CD14-positive monocyte (primary cell): ENCODE data around the gene VPS37B. TPM values are rescaled to one million over a fixed set of nuclear protein-coding genes. Genes with fewer than 3 reads are reported as not detected.

Source experiments
- DNase-seq, 3 donors: peaks; one replicate each; pipeline ENCODE4 v3.0.0-alpha.2; 2011 to 2022
- H2AFZ ChIP-seq: 2 replicates; pipeline ENCODE4 v1.6.0; 2012; ENCODE audit warnings: mild to moderate bottlenecking, low read depth, low read length, inconsistent platforms; ENCODE audit not compliant: insufficient read depth, poor library complexity, severe bottlenecking
- H3K27ac ChIP-seq, 2 donors: 1 replicate in 1 of 2; 2 replicates in 1 of 2; pipeline ENCODE4 v1.5.1; 2012 to 2013; ENCODE audit warnings: low read length in 2 of 2, control low read depth in 1 of 2, inconsistent platforms in 1 of 2, low read depth in 1 of 2, mild to moderate bottlenecking in 1 of 2
- H3K27me3 ChIP-seq, 2 donors: one replicate each; pipeline versions ENCODE4 v1.6.0 to v1.6.1; 2011 to 2013; ENCODE audit warnings: low read length in 2 of 2; ENCODE audit not compliant: control insufficient read depth in 2 of 2, insufficient read depth in 2 of 2
- H3K36me3 ChIP-seq, 2 donors: replicated peaks in 1 of 2; 1 replicate in 1 of 2; 2 replicates in 1 of 2; pipeline versions ENCODE4 v1.5.1 to v1.6.1; 2012 to 2013; ENCODE audit warnings: low read length in 2 of 2, control low read depth in 1 of 2, inconsistent platforms in 1 of 2, mild to moderate bottlenecking in 1 of 2; ENCODE audit not compliant: insufficient read depth in 2 of 2, control insufficient read depth in 1 of 2
- H3K4me1 ChIP-seq, 2 donors: 1 replicate in 1 of 2; 2 replicates in 1 of 2; pipeline versions ENCODE4 v1.5.1 to v1.6.1; 2012 to 2013; ENCODE audit warnings: low read length in 2 of 2, control low read depth in 1 of 2, inconsistent platforms in 1 of 2, mild to moderate bottlenecking in 1 of 2, moderate library complexity in 1 of 2; ENCODE audit not compliant: insufficient read depth in 2 of 2, control insufficient read depth in 1 of 2
- H3K4me2 ChIP-seq: replicated peaks from 2 replicates; pipeline ENCODE3; 2012; ENCODE audit warnings: low read length, moderate library complexity, mild to moderate bottlenecking; ENCODE audit not compliant: poor library complexity, severe bottlenecking; ENCODE audit errors: extremely low read depth
- H3K4me3 ChIP-seq, 3 experiments: fragments of 200-600 bp in 1 of 3; sonication (generic) in 1 of 3; replicated peaks in 1 of 3; 1 replicate in 2 of 3; 2 replicates in 1 of 3; pipeline ENCODE4 v1.5.1; 2011 to 2013; ENCODE audit warnings: low read length in 3 of 3, mild to moderate bottlenecking in 3 of 3, control low read depth in 2 of 3, low read depth in 2 of 3, inconsistent platforms in 1 of 3, moderate library complexity in 1 of 3
- H3K79me2 ChIP-seq: 2 replicates; pipeline ENCODE4 v1.6.0; 2012; ENCODE audit warnings: mild to moderate bottlenecking, control low read depth, inconsistent platforms, low read length, moderate library complexity; ENCODE audit not compliant: insufficient read depth
- H3K9ac ChIP-seq: 2 replicates; pipeline ENCODE4 v1.6.0; 2017; ENCODE audit warnings: low read length, mild to moderate bottlenecking; ENCODE audit not compliant: insufficient read depth, poor library complexity, severe bottlenecking
- H3K9me3 ChIP-seq, 2 donors: replicated peaks in 1 of 2; 1 replicate in 1 of 2; 2 replicates in 1 of 2; pipeline versions ENCODE4 v1.5.1 to v1.6.1; 2012 to 2013; ENCODE audit warnings: low read length in 2 of 2, control low read depth in 1 of 2; ENCODE audit not compliant: control insufficient read depth in 1 of 2, insufficient read depth in 1 of 2
- H4K20me1 ChIP-seq: 2 replicates; pipeline ENCODE4 v1.6.0; 2012; ENCODE audit warnings: mild to moderate bottlenecking, low read length, control low read depth, moderate library complexity; ENCODE audit not compliant: insufficient read depth
- H3K27ac Mint-ChIP-seq, 7 donors: one replicate each; pipeline ENCODE4 v1.8.0; 2020; ENCODE audit warnings: mild to moderate bottlenecking in 7 of 7, mixed read lengths in 7 of 7, moderate library complexity in 6 of 7, inconsistent platforms in 2 of 7
- H3K27me3 Mint-ChIP-seq, 3 donors: one replicate each; pipeline ENCODE4 v1.8.0; 2021 to 2022; ENCODE audit warnings: low read depth in 3 of 3, mild to moderate bottlenecking in 3 of 3, mixed read lengths in 3 of 3, moderate library complexity in 3 of 3, inconsistent platforms in 1 of 3
- H3K36me3 Mint-ChIP-seq, 2 donors: one replicate each; pipeline ENCODE4 v1.8.0; 2020; ENCODE audit warnings: mixed read lengths in 2 of 2, inconsistent platforms in 1 of 2, mild to moderate bottlenecking in 1 of 2
- H3K4me1 Mint-ChIP-seq: one replicate; pipeline ENCODE4 v1.8.0; 2020; ENCODE audit warnings: mild to moderate bottlenecking, mixed read lengths
- H3K4me3 Mint-ChIP-seq, 2 donors: one replicate each; pipeline ENCODE4 v1.8.0; 2020; ENCODE audit warnings: mild to moderate bottlenecking in 2 of 2, mixed read lengths in 2 of 2, moderate library complexity in 1 of 2
- H3K9me3 Mint-ChIP-seq, 7 donors: one replicate each; pipeline ENCODE4 v1.8.0; 2020 to 2022; ENCODE audit warnings: mixed read lengths in 7 of 7, mild to moderate bottlenecking in 6 of 7, moderate library complexity in 6 of 7, inconsistent platforms in 2 of 7
- WGBS: methylation state at CpG from one replicate; pipeline ENCODE4 v1.1.5; 2013; ENCODE audit warnings: missing lambda C conversion rate; ENCODE audit not compliant: insufficient coverage; 5-methylcytosine and 5-hydroxymethylcytosine counted together
- intact Hi-C, 2 donors: fragments of 100-400 bp; cut with micrococcal nuclease; formaldehyde crosslinking; loops; one replicate each; pipeline versions ENCODE4 v1.15.0 to v1.15.1; 2023
- polyA plus RNA-seq, 3 donors: library from polyadenylated mRNA; depleted of rRNA in 1 of 3; unstranded in 2 of 3; stranded (reverse) in 1 of 3; fragments of 300-500 nt in 2 of 3; fragments of >200 nt in 1 of 3; fragmentation: Illumina TruSeq in 2 of 3; gene quantifications; 1 replicate in 2 of 3; 2 replicates in 1 of 3; pipeline ENCODE4 v1.2.3, GENCODE V29; 2012 to 2021
- TF ChIP-seq, protein P1 (sequence below): fragments of 200-600 bp; IDR thresholded peaks from one replicate; pipeline ENCODE4 v1.8.0; 2022; ENCODE audit warnings: antibody characterized with exemption, mild to moderate bottlenecking

The VPS37B gene
- polyA plus RNA-seq, 3 donors: 12.3 to 34.3 (median 16.4) TPM

DNA sequence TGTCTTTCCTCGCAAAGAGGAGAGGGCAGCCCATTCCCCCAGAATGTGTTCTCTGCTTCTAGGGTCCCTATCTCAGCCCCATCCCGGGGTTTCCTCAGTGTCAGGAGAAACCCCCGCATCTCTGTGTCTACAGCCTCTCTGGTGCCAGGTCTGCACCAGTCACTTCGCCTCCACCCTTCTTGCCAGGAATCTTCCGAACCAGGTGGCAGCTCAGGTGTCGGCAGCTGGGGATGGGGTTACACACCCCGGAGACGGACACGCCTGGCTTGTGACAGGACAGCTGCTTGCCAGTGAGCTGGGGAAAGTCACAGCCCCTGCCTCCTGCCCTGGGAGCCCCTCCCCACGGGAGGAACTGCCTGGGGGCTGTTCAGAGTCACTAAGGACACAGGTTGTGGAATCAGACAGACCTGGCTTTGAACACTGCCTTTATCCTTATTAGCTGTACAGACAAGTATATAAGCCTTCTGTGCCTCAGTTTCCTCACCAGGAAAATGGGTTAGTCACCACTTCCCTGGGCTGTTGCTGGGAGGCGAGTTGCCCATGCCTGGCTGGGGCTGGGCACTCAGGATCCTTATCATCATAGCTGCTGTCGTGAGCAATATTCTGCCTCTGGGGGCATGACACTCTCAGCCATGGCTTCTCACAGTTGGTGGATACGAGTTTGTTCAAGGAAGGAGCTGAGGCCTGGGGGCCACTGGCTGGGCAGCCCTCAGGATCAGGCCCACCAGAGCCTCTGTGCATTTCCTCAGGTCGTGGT is 49.9 kb downstream of the VPS37B start:
- no peak overlapping the region for H3K4me3 Mint-ChIP-seq
- intact Hi-C loops: no loop called here
- TF ChIP-seq, protein P1, sequence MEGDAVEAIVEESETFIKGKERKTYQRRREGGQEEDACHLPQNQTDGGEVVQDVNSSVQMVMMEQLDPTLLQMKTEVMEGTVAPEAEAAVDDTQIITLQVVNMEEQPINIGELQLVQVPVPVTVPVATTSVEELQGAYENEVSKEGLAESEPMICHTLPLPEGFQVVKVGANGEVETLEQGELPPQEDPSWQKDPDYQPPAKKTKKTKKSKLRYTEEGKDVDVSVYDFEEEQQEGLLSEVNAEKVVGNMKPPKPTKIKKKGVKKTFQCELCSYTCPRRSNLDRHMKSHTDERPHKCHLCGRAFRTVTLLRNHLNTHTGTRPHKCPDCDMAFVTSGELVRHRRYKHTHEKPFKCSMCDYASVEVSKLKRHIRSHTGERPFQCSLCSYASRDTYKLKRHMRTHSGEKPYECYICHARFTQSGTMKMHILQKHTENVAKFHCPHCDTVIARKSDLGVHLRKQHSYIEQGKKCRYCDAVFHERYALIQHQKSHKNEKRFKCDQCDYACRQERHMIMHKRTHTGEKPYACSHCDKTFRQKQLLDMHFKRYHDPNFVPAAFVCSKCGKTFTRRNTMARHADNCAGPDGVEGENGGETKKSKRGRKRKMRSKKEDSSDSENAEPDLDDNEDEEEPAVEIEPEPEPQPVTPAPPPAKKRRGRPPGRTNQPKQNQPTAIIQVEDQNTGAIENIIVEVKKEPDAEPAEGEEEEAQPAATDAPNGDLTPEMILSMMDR: no peak
- H3K36me3 Mint-ChIP-seq: no peaks in the 10 kb centered on the region
- H3K27ac ChIP-seq: no peak overlapping the region
- no peak overlapping the region for H2AFZ ChIP-seq
- H3K36me3 ChIP-seq: no peaks in the 10 kb centered on the region
- no peak overlapping the region for H3K9ac ChIP-seq
- no peaks in the 10 kb centered on the region for H4K20me1 ChIP-seq
- no peaks in the 10 kb centered on the region for H3K4me1 Mint-ChIP-seq
- H3K9me3 ChIP-seq: no peaks in the 10 kb centered on the region
- no peaks in the 10 kb centered on the region for H3K4me1 ChIP-seq
- 89% methylated on average over 13 of the region's 14 CpGs for WGBS
- no peak overlapping the region for H3K4me2 ChIP-seq
- no peaks in the 10 kb centered on the region for H3K27me3 ChIP-seq
- H3K4me3 ChIP-seq: no peak overlapping the region
- no peak for DNase-seq
- no peak overlapping the region for H3K27ac Mint-ChIP-seq
- peaks cover 0 to 2% (median 1%) of the 10 kb centered on the region in 3 donors for H3K27me3 Mint-ChIP-seq
- no peaks in the 10 kb centered on the region for H3K9me3 Mint-ChIP-seq
- H3K79me2 ChIP-seq: no peaks in the 10 kb centered on the region

DNA sequence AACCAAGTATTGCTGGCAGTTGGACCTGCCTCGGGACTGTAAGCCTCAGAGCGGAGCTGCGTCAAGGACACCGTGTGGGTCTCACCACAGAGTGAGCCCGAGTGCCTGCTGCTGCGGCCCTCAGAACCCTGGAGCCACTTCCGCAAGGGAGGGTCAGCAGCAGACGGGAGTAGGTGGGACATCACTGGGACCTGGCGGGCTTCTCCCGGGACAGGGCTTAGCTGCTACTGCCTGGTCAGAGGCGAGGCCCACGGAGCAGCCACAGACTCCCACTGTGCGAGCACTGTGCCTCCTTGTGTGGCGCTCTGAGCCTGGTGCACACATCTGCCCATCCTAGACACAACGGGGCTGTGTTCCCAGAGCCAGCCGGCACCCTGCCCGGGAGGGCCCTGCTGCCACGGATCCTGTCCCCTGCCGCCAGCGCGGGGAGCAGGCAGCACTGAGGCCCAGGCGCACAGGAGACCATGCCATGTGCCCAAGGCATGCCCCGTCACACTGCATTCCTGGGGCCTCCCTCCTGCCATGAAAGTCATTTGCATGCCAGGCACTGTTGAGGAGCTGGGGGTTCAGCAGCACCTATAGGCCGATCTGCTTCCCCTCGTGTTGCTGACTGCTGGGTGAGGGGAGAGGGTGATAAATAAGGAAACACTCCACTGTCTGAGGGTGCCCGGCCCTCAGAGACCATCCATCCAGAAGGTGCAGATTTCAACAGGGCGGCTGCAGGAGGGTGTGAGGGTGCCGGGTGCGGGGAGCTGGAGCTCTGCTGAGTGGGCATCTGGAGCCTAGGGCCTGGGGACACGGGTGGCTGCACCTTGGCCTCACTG is 50.7 kb downstream of the VPS37B start:
- no peak overlapping the region for H3K4me3 ChIP-seq
- no peak overlapping the region for H2AFZ ChIP-seq
- H3K27ac ChIP-seq: no peak overlapping the region
- TF ChIP-seq, protein P1: no peak
- no peaks in the 10 kb centered on the region for H3K4me1 Mint-ChIP-seq
- peaks cover 0 to 5% (median 1%) of the 10 kb centered on the region in 3 donors for H3K27me3 Mint-ChIP-seq
- 96% methylated on average over 29 of the region's 30 CpGs for WGBS
- no peak overlapping the region for H3K4me2 ChIP-seq
- intact Hi-C loops: no loop called here
- no peak overlapping the region for H3K9ac ChIP-seq
- no peaks in the 10 kb centered on the region for H3K9me3 ChIP-seq
- no peaks in the 10 kb centered on the region for H4K20me1 ChIP-seq
- H3K4me3 Mint-ChIP-seq: no peak overlapping the region
- H3K27ac Mint-ChIP-seq: no peak overlapping the region
- DNase-seq: no peak
- no peaks in the 10 kb centered on the region for H3K9me3 Mint-ChIP-seq
- no peaks in the 10 kb centered on the region for H3K79me2 ChIP-seq
- H3K36me3 Mint-ChIP-seq: no peaks in the 10 kb centered on the region
- no peaks in the 10 kb centered on the region for H3K36me3 ChIP-seq
- no peaks in the 10 kb centered on the region for H3K27me3 ChIP-seq
- H3K4me1 ChIP-seq: no peaks in the 10 kb centered on the region
